ENCODE results near the gene EPAS1. TPM values are rescaled to one million over a fixed set of nuclear protein-coding genes. Genes with fewer than 3 reads are reported as not detected.
A peak's percentile ranks its signal among the peaks of the same experiment; 100 is the strongest.

EPAS1 gene
- total and polyA plus RNA-seq, 9 of the 15 experiments (the other 6 are each of a cell fraction or from before 2014, with no cell fraction given) = 0.25 to 11.2 (median 4.1) TPM

- CTCF ChIA-PET (ENCODE audit: low intra/inter-chr PET ratio) = interaction anchor here (0.7 kb wide), 1 partner anchor 169 kb away, joined by 3 read pairs; no protein-coding TSS in a partner anchor
- 48% methylated on average over 4 of the region's 5 CpGs for WGBS (ENCODE audit: insufficient coverage, low coverage, missing lambda C conversion rate)
- H3K9ac ChIP-seq (ENCODE audit: insufficient read depth in 1 of 2, low read depth in 2 of 2, low read length in 2 of 2) = 0 out of 4 replicates have a peak overlapping the region, but pooled peaks of 1 of the 2 experiments have one; percentile 47
- TF ChIP-seq DLX4 (CRISPR knock-in tag; IDR thresholded peaks at IDR 0.05) = no peak
- TF ChIP-seq, protein P1, sequence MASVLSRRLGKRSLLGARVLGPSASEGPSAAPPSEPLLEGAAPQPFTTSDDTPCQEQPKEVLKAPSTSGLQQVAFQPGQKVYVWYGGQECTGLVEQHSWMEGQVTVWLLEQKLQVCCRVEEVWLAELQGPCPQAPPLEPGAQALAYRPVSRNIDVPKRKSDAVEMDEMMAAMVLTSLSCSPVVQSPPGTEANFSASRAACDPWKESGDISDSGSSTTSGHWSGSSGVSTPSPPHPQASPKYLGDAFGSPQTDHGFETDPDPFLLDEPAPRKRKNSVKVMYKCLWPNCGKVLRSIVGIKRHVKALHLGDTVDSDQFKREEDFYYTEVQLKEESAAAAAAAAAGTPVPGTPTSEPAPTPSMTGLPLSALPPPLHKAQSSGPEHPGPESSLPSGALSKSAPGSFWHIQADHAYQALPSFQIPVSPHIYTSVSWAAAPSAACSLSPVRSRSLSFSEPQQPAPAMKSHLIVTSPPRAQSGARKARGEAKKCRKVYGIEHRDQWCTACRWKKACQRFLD (CRISPR knock-in tag; IDR thresholded peaks at IDR 0.05) = no peak
- TF ChIP-seq ZKSCAN1 (IDR thresholded peaks at IDR 0.05; ENCODE audit: low read depth, low read length) = no peak
- TF ChIP-seq ZNF431 (CRISPR knock-in tag; IDR thresholded peaks at IDR 0.05) = no peak
- TF ChIP-seq ZNF696 (CRISPR knock-in tag; conservative IDR thresholded peaks at IDR 0.05) = no peak
- no peak for TF ChIP-seq ESRRB (CRISPR knock-in tag; IDR thresholded peaks at IDR 0.05; ENCODE audit: borderline replicate concordance)
- TF ChIP-seq HNRNPL (IDR thresholded peaks at IDR 0.05; ENCODE audit: low read depth, low read length) = no peak
- TF ChIP-seq HMG20B (CRISPR knock-in tag; IDR thresholded peaks at IDR 0.05) = no peak
- no peak for TF ChIP-seq CREBBP (IDR thresholded peaks at IDR 0.05; ENCODE audit: low read depth, low read length)
- TF ChIP-seq, protein P2, sequence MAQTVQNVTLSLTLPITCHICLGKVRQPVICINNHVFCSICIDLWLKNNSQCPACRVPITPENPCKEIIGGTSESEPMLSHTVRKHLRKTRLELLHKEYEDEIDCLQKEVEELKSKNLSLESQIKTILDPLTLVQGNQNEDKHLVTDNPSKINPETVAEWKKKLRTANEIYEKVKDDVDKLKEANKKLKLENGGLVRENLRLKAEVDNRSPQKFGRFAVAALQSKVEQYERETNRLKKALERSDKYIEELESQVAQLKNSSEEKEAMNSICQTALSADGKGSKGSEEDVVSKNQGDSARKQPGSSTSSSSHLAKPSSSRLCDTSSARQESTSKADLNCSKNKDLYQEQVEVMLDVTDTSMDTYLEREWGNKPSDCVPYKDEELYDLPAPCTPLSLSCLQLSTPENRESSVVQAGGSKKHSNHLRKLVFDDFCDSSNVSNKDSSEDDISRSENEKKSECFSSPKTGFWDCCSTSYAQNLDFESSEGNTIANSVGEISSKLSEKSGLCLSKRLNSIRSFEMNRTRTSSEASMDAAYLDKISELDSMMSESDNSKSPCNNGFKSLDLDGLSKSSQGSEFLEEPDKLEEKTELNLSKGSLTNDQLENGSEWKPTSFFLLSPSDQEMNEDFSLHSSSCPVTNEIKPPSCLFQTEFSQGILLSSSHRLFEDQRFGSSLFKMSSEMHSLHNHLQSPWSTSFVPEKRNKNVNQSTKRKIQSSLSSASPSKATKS (CRISPR knock-in tag; IDR thresholded peaks at IDR 0.05) = no peak
- TF ChIP-seq SMAD4 (CRISPR knock-in tag; conservative IDR thresholded peaks at IDR 0.05) = no peak
- no peak for TF ChIP-seq XRCC3 (IDR thresholded peaks at IDR 0.05)
- TF ChIP-seq, protein P3, sequence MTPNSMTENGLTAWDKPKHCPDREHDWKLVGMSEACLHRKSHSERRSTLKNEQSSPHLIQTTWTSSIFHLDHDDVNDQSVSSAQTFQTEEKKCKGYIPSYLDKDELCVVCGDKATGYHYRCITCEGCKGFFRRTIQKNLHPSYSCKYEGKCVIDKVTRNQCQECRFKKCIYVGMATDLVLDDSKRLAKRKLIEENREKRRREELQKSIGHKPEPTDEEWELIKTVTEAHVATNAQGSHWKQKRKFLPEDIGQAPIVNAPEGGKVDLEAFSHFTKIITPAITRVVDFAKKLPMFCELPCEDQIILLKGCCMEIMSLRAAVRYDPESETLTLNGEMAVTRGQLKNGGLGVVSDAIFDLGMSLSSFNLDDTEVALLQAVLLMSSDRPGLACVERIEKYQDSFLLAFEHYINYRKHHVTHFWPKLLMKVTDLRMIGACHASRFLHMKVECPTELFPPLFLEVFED (CRISPR knock-in tag; conservative IDR thresholded peaks at IDR 0.05) = no peak
- no peak for ATAC-seq
- no peak overlapping the region for H3K4me2 ChIP-seq (ENCODE audit: insufficient read depth, low read length)
- intact Hi-C loops (cut with micrococcal nuclease) = no loop called here
- in situ Hi-C loops (cut with MboI) = no loop called here
- H4K20me1 ChIP-seq (replicated peaks; ENCODE audit: control insufficient read depth, insufficient read depth, low read length) = no peaks in the 10 kb centered on the region
- H3K4me1 ChIP-seq (replicated peaks in 1 of 2; ENCODE audit: control insufficient read depth in 2 of 2, insufficient read depth in 2 of 2, low read length in 2 of 2) = peaks cover 0 to 3% of the 10 kb centered on the region in 2 experiments; a peak in 1 of 5 replicates
- no peak for FAIRE-seq
- POLR2A ChIA-PET = interaction anchor here (0.6 to 2.1 kb wide), 2 partner anchors 9 to 48 kb away, joined by 3 to 7 read pairs; no protein-coding TSS in a partner anchor
- H3K79me2 ChIP-seq (ENCODE audit: control insufficient read depth, insufficient read depth, low read length) = no peaks in the 10 kb centered on the region
- BruUV-seq (replicated peaks) = no TSS peak
- no peak for DNase-seq (ENCODE audit: extremely low read depth in 1 of 4, low spot score in 3 of 4)
- no peak overlapping the region for H2AFZ ChIP-seq (ENCODE audit: low read depth, low read length)
- H3K36me3 ChIP-seq (ENCODE audit: control insufficient read depth, insufficient read depth, low read length) = peaks cover 20% of the 10 kb centered on the region; the same call in 2 of the 3 replicates
- H3K27me3 ChIP-seq (ENCODE audit: control insufficient read depth in 2 of 2, insufficient read depth in 2 of 2, low read length in 2 of 2) = no peaks in the 10 kb centered on the region
- no peak overlapping the region for H3K4me3 ChIP-seq
- no peaks in the 10 kb centered on the region for H3K9me3 ChIP-seq (replicated peaks; ENCODE audit: control insufficient read depth, insufficient read depth, low read depth, low read length)
- no peaks in the 10 kb centered on the region for H3K9me1 ChIP-seq (ENCODE audit: control insufficient read depth, insufficient read depth, low read length)
- H3K27ac ChIP-seq (ENCODE audit: extremely low read depth, low read depth, low read length) = no peak overlapping the region
Measured at GRCh38 chr2:46388881-46389280, 91.7 kb downstream of the EPAS1 start.
